ENCODE data around the gene RTN4IP1. TPM values are rescaled to one million over a fixed set of nuclear protein-coding genes. Genes with fewer than 3 reads are reported as not detected.

RTN4IP1 gene
- total and polyA plus RNA-seq, 9 of the 15 experiments (the other 6 are each of a cell fraction or from before 2014, with no cell fraction given): 17.9 to 46.0 (median 22.2) TPM

- Histone ChIP-seq H4K20me1 (replicated peaks; ENCODE audit: control insufficient read depth, insufficient read depth, low read length) (peaks cover 17% of the 10 kb centered on the region), H3K79me2 (ENCODE audit: control insufficient read depth, insufficient read depth, low read length) (no peaks in the 10 kb centered on the region), H3K27ac (ENCODE audit: extremely low read depth, low read depth, low read length) (no peak overlapping the region), H3K9me1 (ENCODE audit: control insufficient read depth, insufficient read depth, low read length) (no peaks in the 10 kb centered on the region), H3K4me3 (no peak overlapping the region), H3K36me3 (ENCODE audit: control insufficient read depth, insufficient read depth, low read length) (no peaks in the 10 kb centered on the region), H3K9me3 (replicated peaks; ENCODE audit: control insufficient read depth, insufficient read depth, low read depth, low read length) (no peaks in the 10 kb centered on the region), H3K27me3 (ENCODE audit: control insufficient read depth in 2 of 2, insufficient read depth in 2 of 2, low read length in 2 of 2) (peaks cover 0 to 3% of the 10 kb centered on the region in 2 experiments; a peak in 2 of 5 replicates), H3K4me1 (replicated peaks in 1 of 2; ENCODE audit: control insufficient read depth in 2 of 2, insufficient read depth in 2 of 2, low read length in 2 of 2) (peaks cover 13 to 26% of the 10 kb centered on the region in 2 experiments; a peak in 4 of 5 replicates), H3K4me2 (ENCODE audit: insufficient read depth, low read length) (no peak overlapping the region), H3K9ac (ENCODE audit: insufficient read depth in 1 of 2, low read depth in 2 of 2, low read length in 2 of 2) (no peak overlapping the region), H2AFZ (ENCODE audit: low read depth, low read length) (no peak overlapping the region)
- no TSS peak for BruUV-seq (replicated peaks)
- ChIA-PET POLR2A (interaction anchor here (1.2 kb wide), 1 partner anchor 10 kb away, joined by 3 read pairs; no protein-coding TSS in a partner anchor), CTCF (ENCODE audit: low intra/inter-chr PET ratio) (no interaction called here)
- intact Hi-C loops (cut with micrococcal nuclease): no loop called here
- FAIRE-seq (peak; percentile 57), ATAC-seq (no peak), DNase-seq (ENCODE audit: extremely low read depth in 1 of 4, low spot score in 3 of 4) (no peak)
- in situ Hi-C loops (cut with MboI): no loop called here
- WGBS (ENCODE audit: insufficient coverage, low coverage, missing lambda C conversion rate): 5% methylated on average over 6 of the region's 6 CpGs
- TF ChIP-seq, protein P1, sequence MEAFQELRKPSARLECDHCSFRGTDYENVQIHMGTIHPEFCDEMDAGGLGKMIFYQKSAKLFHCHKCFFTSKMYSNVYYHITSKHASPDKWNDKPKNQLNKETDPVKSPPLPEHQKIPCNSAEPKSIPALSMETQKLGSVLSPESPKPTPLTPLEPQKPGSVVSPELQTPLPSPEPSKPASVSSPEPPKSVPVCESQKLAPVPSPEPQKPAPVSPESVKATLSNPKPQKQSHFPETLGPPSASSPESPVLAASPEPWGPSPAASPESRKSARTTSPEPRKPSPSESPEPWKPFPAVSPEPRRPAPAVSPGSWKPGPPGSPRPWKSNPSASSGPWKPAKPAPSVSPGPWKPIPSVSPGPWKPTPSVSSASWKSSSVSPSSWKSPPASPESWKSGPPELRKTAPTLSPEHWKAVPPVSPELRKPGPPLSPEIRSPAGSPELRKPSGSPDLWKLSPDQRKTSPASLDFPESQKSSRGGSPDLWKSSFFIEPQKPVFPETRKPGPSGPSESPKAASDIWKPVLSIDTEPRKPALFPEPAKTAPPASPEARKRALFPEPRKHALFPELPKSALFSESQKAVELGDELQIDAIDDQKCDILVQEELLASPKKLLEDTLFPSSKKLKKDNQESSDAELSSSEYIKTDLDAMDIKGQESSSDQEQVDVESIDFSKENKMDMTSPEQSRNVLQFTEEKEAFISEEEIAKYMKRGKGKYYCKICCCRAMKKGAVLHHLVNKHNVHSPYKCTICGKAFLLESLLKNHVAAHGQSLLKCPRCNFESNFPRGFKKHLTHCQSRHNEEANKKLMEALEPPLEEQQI (IDR thresholded peaks at IDR 0.05): no peak
- TF ChIP-seq ZNF140 (CRISPR knock-in tag; IDR thresholded peaks at IDR 0.05) (no peak), NR4A1 (CRISPR knock-in tag; IDR thresholded peaks at IDR 0.05) (no peak), NR4A1 (tag; IDR thresholded peaks at IDR 0.05) (no peak), GATA2 (CRISPR knock-in tag; IDR thresholded peaks at IDR 0.05) (no peak), SRSF3 (IDR thresholded peaks at IDR 0.05; ENCODE audit: insufficient read depth, low read length) (no peak), NR2C2 (CRISPR knock-in tag; IDR thresholded peaks at IDR 0.05) (no peak), NR2C2 (tag; IDR thresholded peaks at IDR 0.05) (no peak), TCF7 (IDR thresholded peaks at IDR 0.05; ENCODE audit: borderline replicate concordance) (no peak), ZNF398 (CRISPR knock-in tag; IDR thresholded peaks at IDR 0.05) (no peak), ZNF766 (CRISPR knock-in tag; conservative IDR thresholded peaks at IDR 0.05) (no peak), CREM (IDR thresholded peaks at IDR 0.05; ENCODE audit: low read depth) (no peak)
- TF ChIP-seq, protein P2, sequence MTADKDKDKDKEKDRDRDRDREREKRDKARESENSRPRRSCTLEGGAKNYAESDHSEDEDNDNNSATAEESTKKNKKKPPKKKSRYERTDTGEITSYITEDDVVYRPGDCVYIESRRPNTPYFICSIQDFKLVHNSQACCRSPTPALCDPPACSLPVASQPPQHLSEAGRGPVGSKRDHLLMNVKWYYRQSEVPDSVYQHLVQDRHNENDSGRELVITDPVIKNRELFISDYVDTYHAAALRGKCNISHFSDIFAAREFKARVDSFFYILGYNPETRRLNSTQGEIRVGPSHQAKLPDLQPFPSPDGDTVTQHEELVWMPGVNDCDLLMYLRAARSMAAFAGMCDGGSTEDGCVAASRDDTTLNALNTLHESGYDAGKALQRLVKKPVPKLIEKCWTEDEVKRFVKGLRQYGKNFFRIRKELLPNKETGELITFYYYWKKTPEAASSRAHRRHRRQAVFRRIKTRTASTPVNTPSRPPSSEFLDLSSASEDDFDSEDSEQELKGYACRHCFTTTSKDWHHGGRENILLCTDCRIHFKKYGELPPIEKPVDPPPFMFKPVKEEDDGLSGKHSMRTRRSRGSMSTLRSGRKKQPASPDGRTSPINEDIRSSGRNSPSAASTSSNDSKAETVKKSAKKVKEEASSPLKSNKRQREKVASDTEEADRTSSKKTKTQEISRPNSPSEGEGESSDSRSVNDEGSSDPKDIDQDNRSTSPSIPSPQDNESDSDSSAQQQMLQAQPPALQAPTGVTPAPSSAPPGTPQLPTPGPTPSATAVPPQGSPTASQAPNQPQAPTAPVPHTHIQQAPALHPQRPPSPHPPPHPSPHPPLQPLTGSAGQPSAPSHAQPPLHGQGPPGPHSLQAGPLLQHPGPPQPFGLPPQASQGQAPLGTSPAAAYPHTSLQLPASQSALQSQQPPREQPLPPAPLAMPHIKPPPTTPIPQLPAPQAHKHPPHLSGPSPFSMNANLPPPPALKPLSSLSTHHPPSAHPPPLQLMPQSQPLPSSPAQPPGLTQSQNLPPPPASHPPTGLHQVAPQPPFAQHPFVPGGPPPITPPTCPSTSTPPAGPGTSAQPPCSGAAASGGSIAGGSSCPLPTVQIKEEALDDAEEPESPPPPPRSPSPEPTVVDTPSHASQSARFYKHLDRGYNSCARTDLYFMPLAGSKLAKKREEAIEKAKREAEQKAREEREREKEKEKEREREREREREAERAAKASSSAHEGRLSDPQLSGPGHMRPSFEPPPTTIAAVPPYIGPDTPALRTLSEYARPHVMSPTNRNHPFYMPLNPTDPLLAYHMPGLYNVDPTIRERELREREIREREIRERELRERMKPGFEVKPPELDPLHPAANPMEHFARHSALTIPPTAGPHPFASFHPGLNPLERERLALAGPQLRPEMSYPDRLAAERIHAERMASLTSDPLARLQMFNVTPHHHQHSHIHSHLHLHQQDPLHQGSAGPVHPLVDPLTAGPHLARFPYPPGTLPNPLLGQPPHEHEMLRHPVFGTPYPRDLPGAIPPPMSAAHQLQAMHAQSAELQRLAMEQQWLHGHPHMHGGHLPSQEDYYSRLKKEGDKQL (CRISPR knock-in tag; IDR thresholded peaks at IDR 0.05; ENCODE audit: borderline replicate concordance): no peak
Observed at GRCh38 chr6:106522562-106523250, 106.6 kb downstream of the RTN4IP1 start.

All from K562 (cell line).